RWPE2 (cell line): ENCODE data around the gene P2RY13.
A peak's percentile ranks its signal among the peaks of the same experiment; 100 is the strongest.

Source experiments
- ATAC-seq: fragments of 200-7000 bp; cut with Tn5 transposase; 3 replicates; pipeline ENCODE4 v1.9.1; 2021; ENCODE audit warnings: low read depth
- DNase-seq: peaks from one replicate; pipeline ENCODE4 v3.0.0-alpha.2; 2020; ENCODE audit warnings: low spot score
- H3K27ac ChIP-seq: fragments of 450-650 bp; 2 replicates; pipeline ENCODE4 v1.5.1; 2017; ENCODE audit warnings: mild to moderate bottlenecking; ENCODE audit not compliant: poor library complexity, severe bottlenecking
- H3K27me3 ChIP-seq: fragments of 250-450 bp; sonication (Bioruptor Pico); 2 replicates; pipeline ENCODE4 v1.5.1; 2021; ENCODE audit warnings: mild to moderate bottlenecking, moderate library complexity; ENCODE audit not compliant: insufficient read depth, poor library complexity, severe bottlenecking
- H3K36me3 ChIP-seq: fragments of 250-450 bp; sonication (Bioruptor Pico); 2 replicates; pipeline ENCODE4 v1.5.1; 2020; ENCODE audit warnings: low read depth, mild to moderate bottlenecking, moderate library complexity
- H3K4me1 ChIP-seq: fragments of 250-450 bp; sonication (Bioruptor Pico); 2 replicates; pipeline ENCODE4 v1.5.1; 2021; ENCODE audit warnings: mild to moderate bottlenecking, moderate library complexity; ENCODE audit not compliant: insufficient read depth, poor library complexity, severe bottlenecking
- H3K4me3 ChIP-seq: fragments of 250-450 bp; sonication (Bioruptor Pico); 2 replicates; pipeline ENCODE4 v1.5.1; 2021; ENCODE audit warnings: mild to moderate bottlenecking, moderate library complexity; ENCODE audit not compliant: severe bottlenecking
- H3K9me3 ChIP-seq: fragments of 250-450 bp; sonication (Bioruptor Pico); 2 replicates; pipeline ENCODE4 v1.5.1; 2021; ENCODE audit warnings: mild to moderate bottlenecking, moderate library complexity; ENCODE audit not compliant: severe bottlenecking
- TF ChIP-seq, protein P1 (sequence below): fragments of 450-650 bp; IDR thresholded peaks from one replicate; pipeline ENCODE4 v1.5.1; 2017; ENCODE audit warnings: mild to moderate bottlenecking, moderate library complexity; ENCODE audit not compliant: poor library complexity, severe bottlenecking

P2RY13 gene

DNA sequence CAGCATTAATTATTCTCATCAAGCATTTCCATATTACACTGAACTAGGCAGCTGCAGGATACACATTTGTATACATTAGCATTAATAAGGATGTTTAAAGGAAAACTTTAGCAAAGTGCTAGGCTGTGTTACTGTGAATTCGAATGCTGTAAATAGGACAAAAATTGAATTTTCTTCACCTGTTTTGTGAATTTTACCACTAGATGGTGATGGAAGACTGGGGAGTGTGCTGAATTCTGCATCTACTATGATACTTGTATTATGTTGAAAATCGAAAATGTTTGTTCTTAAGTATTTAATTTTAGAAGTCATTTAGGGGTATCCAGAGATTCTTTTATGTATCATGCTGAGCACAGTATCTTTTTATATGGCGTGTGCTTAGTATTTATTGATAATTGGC, 38.7 kb downstream of the P2RY13 start:
- no peak for DNase-seq

GRCh38 chr3:151289445-151289844, 39.9 kb downstream of the P2RY13 start:
- H3K9me3 ChIP-seq = no peaks in the 10 kb centered on the region
- DNase-seq = no peak
- H3K27ac ChIP-seq = no peak overlapping the region
- no peaks in the 10 kb centered on the region for H3K4me1 ChIP-seq
- H3K36me3 ChIP-seq = peaks cover 18% of the 10 kb centered on the region
- no peak for ATAC-seq
- no peak overlapping the region for H3K4me3 ChIP-seq
- no peaks in the 10 kb centered on the region for H3K27me3 ChIP-seq
- TF ChIP-seq, protein P1, sequence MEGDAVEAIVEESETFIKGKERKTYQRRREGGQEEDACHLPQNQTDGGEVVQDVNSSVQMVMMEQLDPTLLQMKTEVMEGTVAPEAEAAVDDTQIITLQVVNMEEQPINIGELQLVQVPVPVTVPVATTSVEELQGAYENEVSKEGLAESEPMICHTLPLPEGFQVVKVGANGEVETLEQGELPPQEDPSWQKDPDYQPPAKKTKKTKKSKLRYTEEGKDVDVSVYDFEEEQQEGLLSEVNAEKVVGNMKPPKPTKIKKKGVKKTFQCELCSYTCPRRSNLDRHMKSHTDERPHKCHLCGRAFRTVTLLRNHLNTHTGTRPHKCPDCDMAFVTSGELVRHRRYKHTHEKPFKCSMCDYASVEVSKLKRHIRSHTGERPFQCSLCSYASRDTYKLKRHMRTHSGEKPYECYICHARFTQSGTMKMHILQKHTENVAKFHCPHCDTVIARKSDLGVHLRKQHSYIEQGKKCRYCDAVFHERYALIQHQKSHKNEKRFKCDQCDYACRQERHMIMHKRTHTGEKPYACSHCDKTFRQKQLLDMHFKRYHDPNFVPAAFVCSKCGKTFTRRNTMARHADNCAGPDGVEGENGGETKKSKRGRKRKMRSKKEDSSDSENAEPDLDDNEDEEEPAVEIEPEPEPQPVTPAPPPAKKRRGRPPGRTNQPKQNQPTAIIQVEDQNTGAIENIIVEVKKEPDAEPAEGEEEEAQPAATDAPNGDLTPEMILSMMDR = no peak

More for the DNA sequence above, 38.7 kb downstream of the P2RY13 start:
- Histone ChIP-seq H3K27me3 (no peaks in the 10 kb centered on the region), H3K4me1 (no peaks in the 10 kb centered on the region), H3K9me3 (no peaks in the 10 kb centered on the region), H3K36me3 (peaks cover 30% of the 10 kb centered on the region), H3K4me3 (no peak overlapping the region), H3K27ac (no peak overlapping the region)
- ATAC-seq = peak; percentile 43; the same call in 1 of the 3 replicates
- TF ChIP-seq, protein P1 = peak; percentile 86

- no peaks in the 10 kb centered on the region for H3K4me1 ChIP-seq
- no peak overlapping the region for H3K4me3 ChIP-seq
- no peaks in the 10 kb centered on the region for H3K9me3 ChIP-seq
- no peak overlapping the region for H3K27ac ChIP-seq
- H3K27me3 ChIP-seq = no peaks in the 10 kb centered on the region
- TF ChIP-seq, protein P1 = no peak
- ATAC-seq (no peak), DNase-seq (no peak)
- H3K36me3 ChIP-seq = no peaks in the 10 kb centered on the region
Observed at GRCh38 chr3:151285940-151286339, 43.4 kb downstream of the P2RY13 start.

- H3K4me1 ChIP-seq = no peaks in the 10 kb centered on the region
- H3K27ac ChIP-seq = no peak overlapping the region
- ATAC-seq (0 out of 3 replicates have a peak, but pooled peaks have one; percentile 31), DNase-seq (no peak)
- no peak overlapping the region for H3K4me3 ChIP-seq
- TF ChIP-seq, protein P1 = no peak
- no peaks in the 10 kb centered on the region for H3K36me3 ChIP-seq
- H3K27me3 ChIP-seq = no peaks in the 10 kb centered on the region
- no peaks in the 10 kb centered on the region for H3K9me3 ChIP-seq
Observed at GRCh38 chr3:151283907-151284461, 45.4 kb downstream of the P2RY13 start.

DNA sequence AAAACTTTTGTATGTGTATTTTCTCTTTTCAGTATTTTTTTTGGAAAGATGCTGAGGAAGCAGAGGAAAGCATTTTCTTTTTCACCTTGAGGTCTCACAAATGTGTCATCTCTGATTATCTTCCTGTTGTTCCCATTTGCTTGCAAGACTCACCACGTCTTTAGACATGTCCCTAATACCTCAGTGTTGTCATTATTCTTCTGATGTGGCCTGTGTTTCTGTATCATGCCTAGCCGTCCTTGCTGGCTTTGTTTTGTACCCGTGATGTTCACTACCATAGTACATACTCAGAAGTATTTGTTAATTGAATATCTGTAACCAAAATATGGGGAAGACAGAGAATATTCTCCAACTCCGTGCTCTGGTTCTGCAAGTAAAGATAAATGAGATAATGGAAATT, 46.0 kb downstream of the P2RY13 start:
- no peak overlapping the region for H3K4me3 ChIP-seq
- H3K4me1 ChIP-seq = no peaks in the 10 kb centered on the region
- H3K27ac ChIP-seq = no peak overlapping the region
- no peaks in the 10 kb centered on the region for H3K9me3 ChIP-seq
- DNase-seq = no peak
- no peaks in the 10 kb centered on the region for H3K36me3 ChIP-seq
- no peaks in the 10 kb centered on the region for H3K27me3 ChIP-seq
- no peak for ATAC-seq
- TF ChIP-seq, protein P1 = no peak
